Embryonic facial prominence (tissue), 1 donor: ENCODE results near the gene PKIB.

ENCODE experiments used
- DNase-seq: peaks from one replicate; pipeline ENCODE4 v3.0.0-alpha.2; 2016; ENCODE audit errors: extremely low spot score

The PKIB gene

GRCh38 chr6:122666418-122666817, 56.2 kb downstream of the PKIB start:
- DNase-seq = no peak

GRCh38 chr6:122669418-122669817, 59.2 kb downstream of the PKIB start:
- DNase-seq = no peak

GRCh38 chr6:122669868-122670267, 59.7 kb downstream of the PKIB start:
- DNase-seq = no peak

- no peak for DNase-seq
These were observed 61.0 kb downstream of the PKIB start for GRCh38 chr6:122671251-122671650.

- DNase-seq = no peak
These were observed 63.2 kb downstream of the PKIB start for GRCh38 chr6:122673343-122673961.

GRCh38 chr6:122676146-122676545, 65.9 kb downstream of the PKIB start:
- no peak for DNase-seq

- no peak for DNase-seq
These were observed 66.5 kb downstream of the PKIB start for GRCh38 chr6:122676688-122677087.

GRCh38 chr6:122677406-122677805, 67.2 kb downstream of the PKIB start:
- DNase-seq = no peak

GRCh38 chr6:122678841-122679240, 68.6 kb downstream of the PKIB start:
- DNase-seq = no peak

GRCh38 chr6:122681705-122682104, 71.5 kb downstream of the PKIB start:
- DNase-seq = no peak

GRCh38 chr6:122683989-122684651, 73.9 kb downstream of the PKIB start:
- DNase-seq = no peak

- no peak for DNase-seq
These were observed 82.0 kb downstream of the PKIB start for GRCh38 chr6:122692175-122692598.

- DNase-seq = no peak
These were observed 82.8 kb downstream of the PKIB start for GRCh38 chr6:122692807-122693580.

GRCh38 chr6:122694075-122694474, 83.9 kb downstream of the PKIB start:
- no peak for DNase-seq

- DNase-seq = no peak
These were observed 84.4 kb downstream of the PKIB start for GRCh38 chr6:122694602-122695001.

GRCh38 chr6:122695188-122695587, 85.0 kb downstream of the PKIB start:
- DNase-seq = no peak

- DNase-seq = no peak
These were observed 85.9 kb downstream of the PKIB start for GRCh38 chr6:122696079-122696478.

GRCh38 chr6:122696853-122697252, 86.6 kb downstream of the PKIB start:
- no peak for DNase-seq

- no peak for DNase-seq
These were observed 87.3 kb downstream of the PKIB start for GRCh38 chr6:122697458-122697857.

- no peak for DNase-seq
These were observed 91.5 kb downstream of the PKIB start for GRCh38 chr6:122701666-122702065.

GRCh38 chr6:122702841-122703240, 92.6 kb downstream of the PKIB start:
- DNase-seq = no peak

GRCh38 chr6:122704066-122704465, 93.9 kb downstream of the PKIB start:
- DNase-seq = no peak

GRCh38 chr6:122709922-122710512, 99.8 kb downstream of the PKIB start:
- no peak for DNase-seq
